DND-41 (cell line): Measurements from ENCODE around the gene LDHAL6B.

ENCODE experiments used
- CTCF ChIP-seq: IDR thresholded peaks from 2 replicates; pipeline ENCODE4 v1.5.1; 2012; ENCODE audit warnings: borderline replicate concordance, low read length, moderate library complexity, mild to moderate bottlenecking; ENCODE audit not compliant: poor library complexity, severe bottlenecking; ENCODE audit errors: extremely low read depth
- EZH2 ChIP-seq: IDR thresholded peaks from 3 replicates; pipeline ENCODE4 v1.6.1; 2012; ENCODE audit warnings: borderline replicate concordance, low read depth, mild to moderate bottlenecking, moderate library complexity, low read length, inconsistent platforms; ENCODE audit not compliant: severe bottlenecking

GRCh38 chr15:59252137-59252536 is 45.5 kb downstream of the LDHAL6B start:
- TF ChIP-seq EZH2 = no peak
- TF ChIP-seq CTCF = no peak
